Measurements from ENCODE around the gene CDK17.

- TF ChIP-seq, protein P1, sequence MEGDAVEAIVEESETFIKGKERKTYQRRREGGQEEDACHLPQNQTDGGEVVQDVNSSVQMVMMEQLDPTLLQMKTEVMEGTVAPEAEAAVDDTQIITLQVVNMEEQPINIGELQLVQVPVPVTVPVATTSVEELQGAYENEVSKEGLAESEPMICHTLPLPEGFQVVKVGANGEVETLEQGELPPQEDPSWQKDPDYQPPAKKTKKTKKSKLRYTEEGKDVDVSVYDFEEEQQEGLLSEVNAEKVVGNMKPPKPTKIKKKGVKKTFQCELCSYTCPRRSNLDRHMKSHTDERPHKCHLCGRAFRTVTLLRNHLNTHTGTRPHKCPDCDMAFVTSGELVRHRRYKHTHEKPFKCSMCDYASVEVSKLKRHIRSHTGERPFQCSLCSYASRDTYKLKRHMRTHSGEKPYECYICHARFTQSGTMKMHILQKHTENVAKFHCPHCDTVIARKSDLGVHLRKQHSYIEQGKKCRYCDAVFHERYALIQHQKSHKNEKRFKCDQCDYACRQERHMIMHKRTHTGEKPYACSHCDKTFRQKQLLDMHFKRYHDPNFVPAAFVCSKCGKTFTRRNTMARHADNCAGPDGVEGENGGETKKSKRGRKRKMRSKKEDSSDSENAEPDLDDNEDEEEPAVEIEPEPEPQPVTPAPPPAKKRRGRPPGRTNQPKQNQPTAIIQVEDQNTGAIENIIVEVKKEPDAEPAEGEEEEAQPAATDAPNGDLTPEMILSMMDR (IDR thresholded peaks at IDR 0.05) = no peak
- no peak for TF ChIP-seq POLR2A (IDR thresholded peaks at IDR 0.05)
Measured at GRCh38 chr12:96300064-96300463, 100.2 kb downstream of the CDK17 start.

Measured in uterus (tissue), 2 donors.